HG03442 (cell line): ENCODE results near the gene KRT12.
"Not testable (repeated sequence)": the region's sequence is repeated elsewhere in the genome, so short reads cannot be mapped to it uniquely, and the experiment has no call there.

Experiments
- ATAC-seq: cut with Tn5 transposase; IDR thresholded peaks from one replicate; pipeline ENCODE4 v1.9.1; 2021; ENCODE audit warnings: mild to moderate bottlenecking, moderate library complexity; ENCODE audit not compliant: unreplicated experiment

The KRT12 gene

DNA sequence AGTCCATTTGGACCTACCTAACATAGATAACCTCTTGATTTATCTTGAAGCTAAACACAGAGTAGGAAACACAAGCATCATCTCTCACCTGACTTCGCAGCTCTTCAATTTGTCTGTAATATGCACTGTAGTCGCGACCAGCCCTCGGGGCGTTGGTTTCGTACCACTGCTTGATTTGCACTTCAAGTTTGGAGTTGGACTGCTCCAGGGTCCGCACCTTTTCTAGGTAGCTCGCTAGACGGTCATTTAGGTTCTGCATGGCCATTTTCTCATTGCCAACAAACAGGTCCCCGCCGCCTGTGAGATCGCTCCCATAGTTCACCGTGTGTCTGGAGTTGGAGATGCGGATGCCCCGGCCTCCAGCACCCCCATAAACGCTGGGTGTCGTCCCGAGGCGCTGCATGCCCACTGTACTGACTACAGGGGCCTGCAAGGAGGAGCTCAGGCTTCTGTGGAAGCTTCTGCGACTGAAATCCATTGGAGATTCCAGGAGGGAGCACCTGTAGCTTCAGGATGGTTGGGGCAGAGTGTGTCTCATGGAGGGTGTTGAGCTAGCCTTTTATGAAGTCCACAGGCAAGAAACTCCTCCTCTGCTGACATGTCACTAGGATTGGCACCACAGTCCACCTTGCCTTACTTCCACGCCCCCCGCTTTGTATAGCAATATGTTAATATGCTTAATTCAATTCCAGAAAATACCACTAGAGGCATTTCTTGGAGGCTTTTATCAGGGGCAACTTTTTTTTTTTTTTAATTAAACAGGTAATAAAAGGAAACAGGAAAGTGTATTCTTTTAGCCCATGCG is 17.9 kb upstream of the KRT12 start, which contains the start of gene KRT20:
Gene KRT20, minus strand, starts transcription at position 535 of the 805 bp plus-strand sequence. Its CDS starts 57 bp downstream, at position 478.
- no peak for ATAC-seq

DNA sequence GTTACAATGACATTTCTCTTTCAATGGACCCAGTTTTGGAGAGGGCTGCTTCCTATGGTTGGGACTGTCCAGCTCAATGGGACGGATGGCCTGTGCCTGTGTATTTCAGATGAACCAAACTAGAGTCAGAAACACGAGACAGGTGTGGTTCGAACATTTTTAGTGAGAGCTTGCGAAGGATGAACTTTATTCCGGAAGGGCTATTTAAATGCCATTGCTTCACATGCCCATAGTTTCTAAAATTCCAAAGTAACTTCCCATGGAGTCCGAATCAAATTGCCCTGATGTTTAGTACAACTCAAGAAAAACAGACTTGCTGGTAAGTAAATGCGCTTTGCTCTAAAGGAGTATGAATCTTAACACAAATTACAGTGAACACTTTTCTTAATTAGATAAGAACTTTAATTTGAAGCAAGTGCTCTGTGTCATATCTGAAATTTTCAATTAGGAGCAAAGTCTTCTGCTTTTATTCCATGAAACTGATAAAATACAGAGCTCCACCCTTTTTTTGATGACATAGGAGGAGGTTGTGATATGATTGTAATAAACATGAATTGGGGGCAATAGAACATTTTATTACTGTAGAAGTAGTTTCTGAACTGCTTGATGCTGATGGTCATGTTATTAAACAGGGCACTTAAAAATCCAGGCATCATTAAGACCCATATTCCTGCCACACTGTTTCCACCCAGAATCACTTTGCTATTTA is 16.8 kb upstream of the KRT12 start:
- ATAC-seq = no peak

DNA sequence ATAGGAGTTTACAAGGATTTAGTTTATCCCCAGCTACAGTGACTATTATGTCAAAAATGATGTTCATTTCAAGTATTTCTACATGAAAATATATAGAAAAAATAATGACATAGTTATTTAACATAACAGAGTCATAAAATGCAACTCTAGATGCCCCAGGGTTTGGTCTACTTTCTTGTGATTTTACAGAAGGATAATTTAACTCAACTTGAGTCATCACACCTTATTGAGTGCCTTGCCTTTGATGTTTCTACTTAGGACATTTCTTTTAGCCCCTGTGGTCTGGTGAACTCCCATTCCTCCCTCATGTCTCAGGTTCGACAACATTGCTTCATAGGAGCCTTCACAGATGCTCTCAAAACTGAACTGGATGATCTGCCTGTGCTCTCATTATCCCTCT is 16.0 kb upstream of the KRT12 start:
- ATAC-seq = no peak

DNA sequence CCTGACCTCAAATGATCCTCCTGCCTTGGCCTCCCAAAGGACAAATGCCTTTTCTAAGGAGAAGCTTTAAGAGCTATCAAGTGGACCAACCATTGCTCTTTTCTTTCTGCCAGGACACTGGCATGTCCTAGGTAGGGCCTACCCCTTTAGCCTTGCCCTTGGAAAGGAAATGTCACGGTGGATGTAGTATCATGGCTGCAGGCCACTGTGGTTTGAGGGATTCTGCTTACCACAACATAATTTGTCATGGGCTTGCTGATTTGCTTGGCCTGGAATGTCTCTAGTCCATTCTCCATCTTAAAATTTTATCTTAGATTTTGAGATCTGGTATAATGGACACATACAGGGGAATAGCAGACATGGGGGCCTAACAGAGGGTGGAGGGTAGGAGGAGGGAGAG is 12.0 kb upstream of the KRT12 start:
- ATAC-seq = no peak

DNA sequence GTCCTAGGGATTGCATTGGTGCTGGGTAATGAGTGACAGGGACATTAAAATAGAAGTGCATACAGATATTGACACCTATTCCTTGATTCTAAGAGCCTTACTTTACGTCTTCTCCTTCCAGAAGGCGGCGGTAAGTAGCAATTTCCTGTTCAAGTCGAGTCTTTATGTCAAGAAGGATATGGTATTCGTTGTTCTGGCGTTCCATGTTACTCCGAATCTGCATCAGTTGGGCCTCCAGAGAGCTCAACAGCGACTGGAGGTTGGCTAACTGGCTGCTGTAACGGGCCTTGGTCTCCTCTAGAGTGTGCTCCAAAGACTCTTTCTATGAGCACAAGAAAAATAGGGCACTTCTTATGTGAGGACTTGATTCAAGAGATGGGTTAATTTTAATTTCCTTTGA is 11.0 kb upstream of the KRT12 start:
- ATAC-seq = no peak

DNA sequence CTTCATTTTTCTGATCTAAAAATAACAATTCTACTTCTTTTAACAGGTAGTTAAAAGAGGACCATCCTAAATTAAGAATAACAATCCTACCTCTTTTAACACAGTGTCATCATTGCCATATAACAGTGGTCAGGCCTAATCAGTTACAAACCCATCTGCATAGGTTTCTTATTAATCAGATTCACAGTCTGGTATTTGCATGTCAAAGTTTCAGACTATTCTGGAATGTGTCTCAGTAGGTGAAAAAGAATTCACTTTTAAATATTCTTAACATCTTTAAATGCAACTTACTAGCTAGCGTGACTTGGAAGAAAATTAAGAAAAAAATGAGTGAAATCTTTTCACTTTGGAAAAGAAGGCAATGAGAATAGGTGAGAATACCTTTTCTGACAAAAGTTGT is 6.8 kb upstream of the KRT12 start:
- no peak for ATAC-seq

DNA sequence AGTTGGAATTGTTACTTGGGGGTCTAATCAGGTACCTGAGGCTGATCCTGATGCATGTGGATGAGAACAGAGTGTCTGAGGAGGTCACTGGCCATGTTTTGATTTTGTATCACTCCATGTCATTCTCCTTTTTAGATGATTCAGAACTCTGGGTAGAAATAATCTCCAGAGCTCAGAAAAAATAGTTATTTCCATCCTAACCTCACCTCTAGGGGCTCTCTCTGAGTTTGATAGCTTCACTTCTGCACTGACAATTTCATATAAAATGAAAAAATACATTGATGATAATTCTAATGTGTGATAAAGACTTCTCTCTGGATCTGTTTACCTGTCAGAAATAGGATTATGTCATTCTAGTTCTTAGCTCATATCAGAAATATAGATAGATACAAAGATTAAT is 6.2 kb upstream of the KRT12 start:
- no peak for ATAC-seq

DNA sequence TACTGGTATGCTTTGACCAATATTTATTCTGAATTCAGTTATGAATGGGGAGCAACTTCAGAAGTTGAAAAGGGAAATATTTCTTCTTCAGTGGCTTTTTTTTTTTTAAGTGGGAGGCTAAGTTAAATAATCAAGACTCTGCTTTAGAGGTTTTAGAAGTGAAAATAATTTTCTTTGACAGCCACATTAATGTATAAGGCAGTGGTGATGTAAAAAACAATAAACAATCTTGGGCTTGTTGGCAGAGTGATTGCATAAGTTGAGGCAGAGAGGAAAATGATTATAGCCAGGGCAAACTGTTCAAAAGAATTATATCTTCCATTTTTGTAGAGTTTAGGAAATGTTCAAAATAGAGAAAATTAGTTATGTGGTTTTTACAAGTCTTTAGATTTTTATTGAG is 5.4 kb upstream of the KRT12 start:
- no peak for ATAC-seq

DNA sequence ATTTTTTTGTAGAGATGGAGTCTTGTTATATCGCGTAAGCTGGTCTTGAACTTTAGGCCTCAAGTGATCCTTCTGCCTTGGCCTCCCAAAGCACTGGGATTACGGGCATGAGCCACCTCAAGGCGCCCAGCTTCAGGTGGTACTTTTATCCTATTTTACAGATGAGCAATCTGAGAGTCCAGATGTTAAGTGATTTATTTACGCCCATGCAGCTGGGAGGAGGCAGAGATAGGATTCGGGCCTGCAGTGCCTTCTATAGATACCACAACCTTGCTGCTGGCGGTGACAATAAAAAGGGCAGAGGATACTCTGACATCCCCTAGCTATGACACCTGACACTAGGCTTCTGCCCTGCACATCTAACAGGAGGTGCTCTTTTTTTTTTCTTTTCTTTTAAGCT is 4.3 kb upstream of the KRT12 start:
- no peak for ATAC-seq

DNA sequence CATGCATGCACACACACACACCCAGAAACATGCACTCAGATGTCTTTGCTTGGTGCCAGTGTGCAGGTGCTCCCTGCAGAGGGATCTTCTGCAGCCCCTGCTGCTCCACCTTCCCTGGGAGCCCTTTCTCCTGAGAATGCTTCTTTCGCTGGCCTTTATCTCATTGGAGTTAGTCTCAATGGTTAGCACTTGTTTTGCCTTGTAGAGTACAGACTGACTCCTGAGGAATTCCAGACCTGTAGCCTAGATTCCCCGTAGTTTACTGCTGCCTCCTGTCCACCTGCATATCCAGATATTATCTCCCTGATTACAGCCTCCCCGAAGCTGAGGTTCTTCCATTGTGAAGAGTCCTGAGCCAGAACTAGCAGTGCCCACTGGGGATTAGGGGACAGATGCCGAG is 3.1 kb upstream of the KRT12 start:
- no peak for ATAC-seq

DNA sequence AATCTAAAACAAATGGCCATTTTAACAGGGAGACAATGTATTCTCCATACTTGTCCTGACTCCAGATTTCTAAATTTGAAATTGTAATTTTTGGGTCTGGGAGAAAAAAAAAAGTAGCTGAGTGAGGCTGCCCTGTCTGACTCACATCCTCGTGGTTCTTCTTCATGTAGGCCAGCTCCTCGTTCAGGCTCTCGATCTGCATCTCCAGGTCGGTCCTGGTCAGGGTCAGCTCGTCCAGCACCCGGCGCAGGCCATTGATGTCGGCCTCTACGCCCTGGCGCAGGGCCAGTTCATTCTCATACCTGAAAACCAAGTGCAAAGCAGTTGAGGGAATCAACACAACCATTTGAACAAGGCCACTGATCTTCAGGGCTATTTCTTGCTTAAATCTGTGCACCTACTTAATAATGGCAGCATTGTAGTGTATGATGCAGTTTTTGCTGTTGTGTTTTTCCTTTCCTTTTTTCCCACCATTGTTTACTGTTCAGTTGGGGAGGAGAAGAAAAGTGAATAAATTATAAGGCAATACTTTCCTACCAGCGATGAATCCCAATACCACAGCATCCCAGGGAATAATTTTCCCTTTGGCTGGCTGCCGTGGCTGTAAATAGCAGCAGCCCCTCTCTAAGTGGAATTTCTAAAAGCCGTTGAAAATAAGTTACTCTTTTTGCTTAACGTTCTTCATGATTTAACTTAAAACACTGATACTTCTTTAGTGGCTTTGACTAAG is 2.2 kb downstream of the KRT12 start:
- no peak for ATAC-seq

DNA sequence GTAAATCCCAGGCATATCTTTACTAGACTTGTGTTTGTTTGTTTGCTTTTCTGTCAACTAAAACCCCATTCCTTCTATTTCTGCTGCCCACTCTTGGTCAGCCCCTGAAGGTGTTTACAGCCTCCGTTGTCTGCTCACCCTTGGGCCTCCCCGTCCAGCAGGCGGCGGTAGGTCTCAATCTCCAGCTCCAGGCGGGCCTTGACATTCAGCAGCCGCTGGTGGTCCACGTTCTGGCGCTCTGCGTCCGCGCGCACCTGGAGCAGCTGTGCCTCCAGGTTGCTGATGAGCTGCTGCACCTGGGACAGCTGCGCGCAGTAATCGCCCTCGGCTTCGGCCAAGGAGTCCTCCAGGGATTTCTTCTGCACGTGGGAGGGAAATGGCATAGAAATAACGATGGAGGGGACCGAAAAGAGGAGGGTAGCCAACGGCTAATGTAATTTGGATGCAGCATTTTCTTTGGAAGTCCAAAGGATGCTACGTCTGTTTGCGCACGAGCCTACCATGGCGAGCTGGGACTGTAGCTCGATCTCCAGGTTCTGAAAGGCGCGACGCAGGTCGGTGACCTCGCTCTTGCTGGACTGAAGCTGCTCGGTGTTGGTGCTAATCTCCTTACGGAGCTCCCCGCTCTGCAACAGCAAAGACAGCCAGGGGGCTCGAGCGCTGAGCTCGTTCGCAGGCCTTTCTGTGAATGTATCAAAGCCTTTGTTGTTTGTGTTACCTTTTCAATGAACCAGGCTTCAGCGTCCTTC is 3.9 kb downstream of the KRT12 start:
- ATAC-seq = no peak

DNA sequence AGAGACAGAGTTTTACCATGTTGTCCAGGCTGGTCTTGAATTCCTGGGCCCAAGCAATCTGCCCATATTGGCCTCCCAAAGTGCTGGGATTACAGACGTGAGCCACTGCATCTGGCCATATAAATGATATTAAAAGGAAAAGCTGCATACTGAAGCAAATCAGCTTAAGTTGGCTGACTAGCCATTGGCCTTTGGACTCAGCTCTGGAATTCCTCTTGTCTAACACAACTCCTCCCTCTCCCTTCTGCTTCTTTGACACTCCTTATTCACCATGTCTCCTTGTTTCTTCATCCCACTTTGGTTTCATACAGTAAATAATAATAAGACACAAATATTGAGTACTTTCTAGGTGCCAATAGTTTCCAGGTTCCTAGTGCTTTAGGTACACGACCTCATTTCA is 7.5 kb downstream of the KRT12 start:
- no peak for ATAC-seq

DNA sequence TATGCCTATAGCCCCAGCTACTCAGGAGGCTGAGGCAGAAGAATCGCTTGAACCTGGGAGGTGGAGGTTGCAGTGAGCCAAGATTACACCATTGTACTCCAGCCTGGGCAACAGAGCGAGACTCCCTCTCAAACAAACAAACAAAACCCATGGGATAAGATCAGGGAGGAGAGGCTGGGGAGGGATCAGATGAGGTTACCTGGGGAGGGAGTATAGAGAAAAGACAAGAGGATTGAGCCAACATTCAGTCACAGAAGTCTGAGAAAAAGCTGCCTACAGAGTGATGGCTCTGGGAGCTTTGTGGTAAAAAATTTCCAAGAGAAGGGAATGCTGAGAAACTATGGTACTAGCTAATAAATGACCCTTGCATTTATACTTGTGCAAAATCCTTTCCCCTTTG is 8.4 kb downstream of the KRT12 start:
- ATAC-seq = not testable (repeated sequence)

DNA sequence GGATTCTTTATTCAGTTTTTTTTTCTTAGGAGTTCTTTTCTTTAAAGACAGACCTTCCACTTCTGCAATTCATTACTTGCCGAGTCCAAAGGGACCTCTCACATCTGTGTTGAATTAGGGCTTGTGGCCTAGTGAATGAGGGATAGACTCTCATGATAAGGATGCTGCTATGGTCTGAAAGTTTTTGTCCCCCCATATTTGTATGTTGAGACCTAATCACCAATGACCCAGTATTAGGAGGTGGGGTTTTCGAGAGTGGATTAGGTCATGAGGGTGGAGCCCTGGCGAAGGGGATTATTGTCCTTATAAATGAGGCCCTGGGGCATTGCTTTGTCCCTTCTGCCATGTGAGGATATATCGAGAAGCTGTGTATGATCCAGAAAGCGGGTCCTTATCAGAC is 9.5 kb downstream of the KRT12 start:
- ATAC-seq = no peak

DNA sequence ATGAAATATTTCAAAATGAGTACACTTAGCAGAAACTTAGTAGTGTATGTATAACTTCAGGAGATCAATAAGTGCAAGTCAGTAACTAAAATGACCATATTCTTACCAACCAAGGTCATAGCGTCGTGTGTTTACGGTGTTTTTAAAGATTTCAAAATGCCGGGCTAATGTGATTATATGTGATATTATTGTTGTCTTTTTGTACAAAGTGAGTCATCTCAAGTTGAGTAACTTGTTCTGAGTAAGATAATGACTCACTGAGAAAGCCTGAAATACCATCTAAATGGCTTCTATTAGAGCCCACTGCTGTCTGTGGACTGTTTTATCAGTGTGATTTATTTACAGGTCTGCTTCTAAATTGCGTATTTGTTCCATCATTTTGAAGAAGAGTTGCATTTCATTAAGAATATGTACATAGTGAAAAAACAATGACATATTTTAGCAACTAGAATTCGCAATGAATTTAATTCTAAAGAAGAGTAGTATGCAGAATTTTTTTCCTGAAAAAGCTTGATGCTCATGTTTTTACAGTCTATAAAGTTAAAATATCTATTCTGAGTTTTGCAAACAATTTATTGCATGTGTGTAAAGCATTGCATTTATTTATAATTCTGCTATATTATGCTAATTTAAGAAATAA is 12.7 kb downstream of the KRT12 start:
- ATAC-seq = no peak

DNA sequence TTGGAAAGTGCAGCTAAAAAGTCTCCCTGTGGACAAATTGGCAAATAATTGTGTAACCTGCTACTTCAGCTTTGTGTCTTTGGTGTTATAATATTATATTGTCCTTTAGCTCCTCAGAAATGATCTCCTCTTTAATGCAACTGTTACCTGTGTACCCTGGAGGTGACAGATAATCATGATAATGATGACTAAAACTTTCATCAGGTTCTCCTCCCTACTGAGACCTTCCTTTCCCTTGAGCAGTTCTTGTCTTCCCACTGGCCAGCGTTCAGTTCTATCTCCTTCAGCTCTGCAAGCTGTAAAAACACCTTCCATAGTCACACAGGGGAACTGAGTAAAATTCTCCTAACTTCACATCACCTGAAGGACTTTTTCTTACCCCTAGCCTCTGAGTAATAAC is 14.7 kb downstream of the KRT12 start:
- ATAC-seq = no peak

DNA sequence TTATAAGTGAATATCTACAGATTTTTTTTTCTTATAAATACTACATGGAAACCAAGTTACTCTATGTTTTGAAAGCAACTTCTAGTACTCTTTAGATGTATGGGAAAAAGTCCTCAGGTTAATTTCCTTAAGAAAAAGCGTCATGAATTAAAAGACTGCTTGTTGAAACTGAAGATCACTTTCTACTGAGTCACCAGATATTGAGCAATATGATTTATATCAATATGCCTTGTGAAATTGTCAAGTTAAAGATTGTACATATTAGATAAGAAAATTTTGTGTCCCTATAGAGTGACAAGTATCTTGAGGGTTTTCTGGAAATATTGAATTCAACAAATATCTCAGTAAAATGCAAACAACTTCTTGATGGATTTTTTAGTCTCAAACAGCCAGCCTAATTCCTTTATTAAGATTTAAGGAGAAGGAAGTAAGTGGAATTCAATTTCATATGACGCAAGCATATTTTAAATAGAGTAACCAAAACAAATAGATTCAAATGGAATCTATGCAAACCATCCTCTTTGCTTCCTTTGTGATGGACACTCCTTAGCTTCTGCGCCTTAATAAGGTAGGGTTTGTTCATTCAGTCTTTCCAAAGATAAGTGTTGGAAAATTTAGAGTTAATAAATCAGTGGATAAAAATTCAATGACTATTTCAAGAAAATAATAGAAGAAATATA is 16.6 kb downstream of the KRT12 start:
- ATAC-seq = no peak

DNA sequence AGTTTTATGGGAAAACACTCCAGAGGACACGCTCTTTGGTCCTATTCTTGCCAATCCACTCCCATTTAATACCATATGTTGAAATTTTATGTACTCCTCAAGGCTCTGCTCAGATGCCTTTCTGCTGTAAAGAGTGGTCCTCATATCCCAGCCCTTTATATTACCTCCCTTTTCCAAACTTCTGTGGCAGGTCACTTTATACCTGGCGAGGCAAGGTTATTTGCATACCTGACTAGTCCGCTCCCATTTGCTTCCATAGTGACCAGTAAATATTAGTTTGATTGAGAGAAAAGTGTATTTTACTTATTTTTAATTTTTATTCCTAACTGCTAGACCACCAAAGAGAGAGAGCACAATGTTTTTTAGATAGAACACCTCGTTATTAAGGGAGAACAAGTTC is 17.3 kb downstream of the KRT12 start:
- ATAC-seq = no peak

DNA sequence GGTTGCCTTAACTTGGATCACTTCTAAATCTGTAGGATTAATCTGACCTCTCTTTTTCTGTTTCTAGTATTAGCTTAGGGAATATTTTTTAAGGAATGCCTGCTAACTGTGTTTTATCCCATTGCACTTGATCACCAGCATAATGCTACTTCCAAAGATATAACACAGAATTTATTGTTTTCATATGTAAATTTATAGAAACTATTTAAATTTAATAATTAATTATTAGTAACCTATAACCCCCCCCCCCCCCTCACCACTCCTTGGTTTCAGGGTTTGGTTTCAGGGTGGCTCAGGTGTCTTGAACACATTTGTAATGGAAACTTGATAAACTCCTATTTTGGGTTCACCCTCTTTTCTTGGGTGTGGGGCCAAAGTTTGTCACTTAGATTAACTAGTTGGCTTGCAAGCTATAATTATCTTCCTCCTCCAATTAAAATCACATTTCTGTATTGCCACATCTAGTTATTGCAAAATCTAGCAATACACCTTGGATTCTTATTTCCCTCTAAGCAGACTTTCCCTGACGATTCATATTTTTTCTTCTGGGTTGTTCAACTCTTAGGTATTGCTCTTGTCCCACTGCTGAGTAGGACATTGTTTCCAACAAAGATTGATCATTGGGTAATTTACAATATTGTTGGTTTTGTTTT is 18.3 kb downstream of the KRT12 start:
- no peak for ATAC-seq
